AG04450 (cell line): ENCODE results near the gene GORASP1. TPM values are rescaled to one million over a fixed set of nuclear protein-coding genes. Genes with fewer than 3 reads are reported as not detected.
A peak's percentile ranks its signal among the peaks of the same experiment; 100 is the strongest.

Experiments
- CTCF ChIA-PET: fragments of 300-600, 350-600 bp; formaldehyde crosslinking; extraction: SDS; loops from one replicate; lab custom pipeline; 2022; ENCODE audit warnings: antibody characterized with exemption, inconsistent platforms; lab: Charles Lee
- POLR2A ChIA-PET: fragments of 350-600 bp; formaldehyde crosslinking; extraction: SDS; loops from one replicate; lab custom pipeline; 2021; ENCODE audit warnings: antibody characterized with exemption, inconsistent platforms; lab: Yijun Ruan, JAX
- DNase-seq: peaks from one replicate; pipeline ENCODE4 v3.0.0-alpha.2; 2011; ENCODE audit warnings: low read depth, low spot score
- H3K27ac ChIP-seq: one replicate; pipeline ENCODE4 v1.5.1; 2012; ENCODE audit warnings: low read depth, low read length, control low read depth
- H3K27me3 ChIP-seq: one replicate; pipeline ENCODE4 v1.6.0; 2012; ENCODE audit warnings: low read length; ENCODE audit not compliant: control insufficient read depth, insufficient read depth
- H3K4me3 ChIP-seq: 2 replicates; pipeline ENCODE4 v1.5.1; 2011; ENCODE audit warnings: mild to moderate bottlenecking, low read depth, low read length, control low read depth
- H3K9me3 ChIP-seq: 2 replicates; pipeline ENCODE4 v1.5.1; 2012; ENCODE audit warnings: low read length; ENCODE audit not compliant: control insufficient read depth, insufficient read depth
- CTCF ChIP-seq: IDR thresholded peaks from 2 replicates; pipeline ENCODE4 v1.5.1; 2011; ENCODE audit warnings: low read depth, low read length, control low read depth, inconsistent platforms
- polyA plus RNA-seq: library from polyadenylated mRNA; depleted of rRNA; stranded (reverse); fragments of >200 nt; gene quantifications from 2 replicates; pipeline ENCODE4 v1.2.3, GENCODE V29; 2011

Gene GORASP1
- polyA plus RNA-seq, 1 experiment, result 43.7 TPM

DNA sequence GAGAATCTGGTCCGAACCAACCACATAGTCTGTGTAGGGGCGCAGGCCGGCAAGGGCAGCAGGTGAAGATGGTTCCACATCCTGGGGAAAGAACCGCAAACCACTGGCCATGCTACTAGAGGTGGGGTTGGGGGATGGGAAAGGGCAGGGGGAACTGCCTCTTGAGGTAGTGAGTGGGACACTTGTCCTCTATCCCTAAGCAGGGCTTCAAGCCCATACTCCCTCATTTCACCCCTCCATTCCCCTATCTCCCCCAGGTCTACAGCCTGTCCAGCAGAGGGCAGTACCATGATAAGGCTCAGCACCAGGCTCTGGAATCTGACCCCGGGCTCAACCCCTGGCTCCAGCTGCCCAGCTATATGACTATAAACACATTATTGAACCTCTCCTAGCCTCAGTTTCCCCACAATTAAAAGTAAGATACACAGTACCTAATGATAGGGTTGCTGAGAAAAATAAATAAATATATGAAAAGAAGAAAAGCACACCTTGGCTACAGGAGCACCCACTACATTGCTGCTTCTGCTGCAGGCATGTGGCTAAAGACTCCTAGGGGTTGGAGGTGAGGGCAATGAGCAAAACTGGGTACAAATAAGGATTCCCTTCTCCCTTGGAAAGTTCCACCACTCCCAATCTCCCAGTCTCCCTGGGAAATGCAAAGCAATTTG, 6.3 kb downstream of the GORASP1 start:
- no peak for DNase-seq
- Histone ChIP-seq H3K9me3 (no peaks in the 10 kb centered on the region), H3K27ac (no peak overlapping the region), H3K4me3 (no peak overlapping the region), H3K27me3 (no peaks in the 10 kb centered on the region)
- POLR2A ChIA-PET, result no interaction called here
- CTCF ChIA-PET, result interaction anchor here (1.0 to 2.9 kb wide), 5 partner anchors 12 to 191 kb away, joined by 3 to 16 read pairs (median 4); no protein-coding TSS in a partner anchor
- peak; percentile 71 for TF ChIP-seq CTCF

- ChIA-PET POLR2A (no interaction called here), CTCF (interaction anchor here (0.5 to 2.9 kb wide), 6 partner anchors 11 to 242 kb away, joined by 3 to 16 read pairs (median 6); no protein-coding TSS in a partner anchor)
- Histone ChIP-seq H3K9me3 (no peaks in the 10 kb centered on the region), H3K27me3 (no peaks in the 10 kb centered on the region), H3K4me3 (no peak overlapping the region), H3K27ac (no peak overlapping the region)
- no peak for TF ChIP-seq CTCF
- DNase-seq, result no peak
Measured at GRCh38 chr3:39100500-39100886, 6.9 kb downstream of the GORASP1 start.

- Histone ChIP-seq H3K27me3 (no peaks in the 10 kb centered on the region), H3K27ac (no peak overlapping the region), H3K4me3 (no peak overlapping the region), H3K9me3 (no peaks in the 10 kb centered on the region)
- TF ChIP-seq CTCF, result no peak
- POLR2A ChIA-PET, result no interaction called here
- CTCF ChIA-PET, result interaction anchor here (0.5 to 2.8 kb wide), 3 partner anchors 79 to 243 kb away, joined by 3 to 15 read pairs (median 7); no protein-coding TSS in a partner anchor
- no peak for DNase-seq
Measured at GRCh38 chr3:39099738-39100499, 7.5 kb downstream of the GORASP1 start.

DNA sequence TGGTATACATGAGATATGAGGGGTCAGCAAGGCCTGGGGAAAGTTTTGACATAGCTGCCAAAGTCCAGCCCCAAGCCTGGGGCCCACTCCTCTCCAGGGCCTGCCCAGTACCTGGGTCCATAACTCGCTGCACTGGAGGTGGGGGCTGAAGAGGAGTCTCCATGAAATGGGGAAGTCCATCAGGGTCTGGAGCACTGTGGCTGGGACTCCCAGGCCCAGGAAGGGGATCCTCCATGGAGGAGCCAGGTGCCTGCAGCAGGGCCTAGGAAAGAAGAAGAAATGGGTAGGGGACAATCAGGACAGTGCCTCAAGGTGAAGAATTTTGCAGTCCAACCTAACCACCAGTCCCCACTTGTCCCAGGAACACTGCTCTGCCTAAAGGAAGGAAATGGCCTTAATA, 8.2 kb downstream of the GORASP1 start:
- ChIA-PET POLR2A (no interaction called here), CTCF (no interaction called here)
- no peak for TF ChIP-seq CTCF
- Histone ChIP-seq H3K9me3 (no peaks in the 10 kb centered on the region), H3K27me3 (no peaks in the 10 kb centered on the region), H3K4me3 (no peak overlapping the region), H3K27ac (no peak overlapping the region)
- no peak for DNase-seq

DNA sequence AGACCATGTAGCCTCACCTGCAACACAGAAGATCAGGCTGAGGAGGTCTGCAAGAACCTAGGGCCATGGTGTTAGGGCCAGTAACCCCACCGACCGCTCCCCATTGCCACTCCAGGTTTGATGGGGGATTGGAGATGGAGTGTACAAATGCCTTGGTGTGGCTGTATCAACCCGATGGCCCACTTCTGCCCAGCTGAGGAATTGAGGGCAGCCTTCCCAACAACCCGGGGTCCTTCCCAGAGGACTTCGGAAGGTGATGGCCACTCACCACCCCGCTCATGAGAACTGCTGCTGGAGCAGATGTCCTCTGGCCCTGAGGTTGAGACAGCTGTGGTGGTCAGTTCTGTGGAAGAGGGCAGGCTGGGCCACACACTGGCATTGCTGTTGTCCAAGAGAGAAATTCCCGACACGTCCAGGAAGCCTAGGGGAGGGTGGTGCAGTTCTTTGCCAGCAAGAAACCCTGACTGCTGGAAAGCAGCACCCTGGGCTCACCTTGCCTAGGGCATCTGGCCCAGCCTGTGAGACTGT, 8.9 kb downstream of the GORASP1 start:
- ChIA-PET CTCF (no interaction called here), POLR2A (no interaction called here)
- Histone ChIP-seq H3K9me3 (no peaks in the 10 kb centered on the region), H3K4me3 (no peak overlapping the region), H3K27me3 (no peaks in the 10 kb centered on the region), H3K27ac (no peak overlapping the region)
- TF ChIP-seq CTCF, result no peak
- DNase-seq, result no peak
